ENCODE data around the gene WSCD1.

DNA sequence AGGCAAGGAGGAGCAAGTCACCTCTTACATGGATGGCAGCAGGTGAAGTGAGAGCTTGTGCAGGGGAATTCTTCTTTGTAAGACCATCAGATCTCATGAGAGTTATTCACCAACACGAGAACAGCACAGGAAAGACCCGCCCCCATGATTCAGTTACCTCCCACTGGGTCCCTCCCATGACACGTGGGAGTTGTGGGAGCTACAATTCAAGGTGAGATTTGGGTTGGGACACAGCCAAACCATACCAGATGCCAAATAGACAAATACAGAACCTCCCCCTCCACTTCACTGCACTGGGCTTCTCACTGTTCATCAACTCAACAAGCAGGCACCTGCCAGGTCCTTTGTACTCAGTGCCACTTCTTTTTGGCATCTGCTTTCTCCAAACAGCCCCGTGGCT, 100.2 kb downstream of the WSCD1 start:
- TF ChIP-seq GATA2 (IDR thresholded peaks at IDR 0.05; ENCODE audit: insufficient read depth, insufficient read length, low read depth, low read length) (no peak), POLR2A (IDR thresholded peaks at IDR 0.05; ENCODE audit: low read depth, low read length) (no peak), POLR2AphosphoS5 (IDR thresholded peaks at IDR 0.05; ENCODE audit: insufficient read depth, low read depth, low read length) (no peak), EZH2 (IDR thresholded peaks at IDR 0.05; ENCODE audit: borderline replicate concordance, low read depth, low read length, severe bottlenecking) (no peak), MYC (IDR thresholded peaks at IDR 0.05; ENCODE audit: low read depth, low read length) (no peak), MAX (IDR thresholded peaks at IDR 0.05; ENCODE audit: insufficient read depth, insufficient read length) (no peak), JUN (IDR thresholded peaks at IDR 0.05; ENCODE audit: borderline replicate concordance, insufficient read depth, insufficient read length, low read depth) (no peak)
- TF ChIP-seq, protein P1, sequence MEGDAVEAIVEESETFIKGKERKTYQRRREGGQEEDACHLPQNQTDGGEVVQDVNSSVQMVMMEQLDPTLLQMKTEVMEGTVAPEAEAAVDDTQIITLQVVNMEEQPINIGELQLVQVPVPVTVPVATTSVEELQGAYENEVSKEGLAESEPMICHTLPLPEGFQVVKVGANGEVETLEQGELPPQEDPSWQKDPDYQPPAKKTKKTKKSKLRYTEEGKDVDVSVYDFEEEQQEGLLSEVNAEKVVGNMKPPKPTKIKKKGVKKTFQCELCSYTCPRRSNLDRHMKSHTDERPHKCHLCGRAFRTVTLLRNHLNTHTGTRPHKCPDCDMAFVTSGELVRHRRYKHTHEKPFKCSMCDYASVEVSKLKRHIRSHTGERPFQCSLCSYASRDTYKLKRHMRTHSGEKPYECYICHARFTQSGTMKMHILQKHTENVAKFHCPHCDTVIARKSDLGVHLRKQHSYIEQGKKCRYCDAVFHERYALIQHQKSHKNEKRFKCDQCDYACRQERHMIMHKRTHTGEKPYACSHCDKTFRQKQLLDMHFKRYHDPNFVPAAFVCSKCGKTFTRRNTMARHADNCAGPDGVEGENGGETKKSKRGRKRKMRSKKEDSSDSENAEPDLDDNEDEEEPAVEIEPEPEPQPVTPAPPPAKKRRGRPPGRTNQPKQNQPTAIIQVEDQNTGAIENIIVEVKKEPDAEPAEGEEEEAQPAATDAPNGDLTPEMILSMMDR (IDR thresholded peaks at IDR 0.05; ENCODE audit: extremely low read depth in 1 of 2, insufficient read depth in 1 of 2, low read depth in 1 of 2, low read length in 2 of 2) = no peak

All from endothelial cell of umbilical vein (primary cell).